GM12865 (cell line): Measurements from ENCODE around the gene FRMD5.

Source experiments
- DNase-seq: peaks from one replicate; pipeline ENCODE4 v3.0.0; 2010; ENCODE audit warnings: low read depth
- H3K4me3 ChIP-seq: 2 replicates; pipeline ENCODE4 v1.5.1; 2011; ENCODE audit warnings: mild to moderate bottlenecking, low read depth, low read length, control low read depth
- CTCF ChIP-seq: IDR thresholded peaks from 2 replicates; pipeline ENCODE4 v1.5.1; 2011; ENCODE audit warnings: low read length, control low read depth, low read depth, inconsistent platforms; ENCODE audit not compliant: insufficient read depth; ENCODE audit errors: missing control alignments

The FRMD5 gene

GRCh38 chr15:44101286-44101685 is 93.8 kb downstream of the FRMD5 start:
- no peak for DNase-seq
- no peak for TF ChIP-seq CTCF
- H3K4me3 ChIP-seq = no peak overlapping the region

DNA sequence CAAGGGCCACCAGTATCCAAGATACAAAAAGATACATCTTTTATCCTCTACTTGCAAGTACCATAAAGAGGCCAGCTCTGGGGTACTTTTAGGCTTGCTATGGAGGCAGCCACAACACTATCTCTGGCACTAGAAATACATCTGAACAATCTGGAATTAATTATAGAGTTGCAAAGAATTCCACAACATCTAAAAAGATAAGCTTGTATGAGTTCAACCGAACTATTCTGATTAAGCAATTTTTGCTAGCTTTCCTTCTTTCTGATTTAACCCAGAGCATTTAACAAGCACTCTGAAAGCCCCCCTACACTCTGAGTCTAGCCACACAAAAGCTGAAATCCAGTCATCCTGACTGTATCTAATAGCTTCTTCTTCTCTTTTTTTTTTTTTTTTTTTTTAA is 95.4 kb downstream of the FRMD5 start:
- DNase-seq = no peak
- TF ChIP-seq CTCF = no peak

GRCh38 chr15:44097552-44097951 is 97.5 kb downstream of the FRMD5 start:
- DNase-seq = no peak
- no peak overlapping the region for H3K4me3 ChIP-seq
- TF ChIP-seq CTCF = no peak

More for the DNA sequence above, 95.4 kb downstream of the FRMD5 start:
- no peak overlapping the region for H3K4me3 ChIP-seq

- no peak for DNase-seq
- no peak for TF ChIP-seq CTCF
Measured at GRCh38 chr15:44096596-44096995, 98.5 kb downstream of the FRMD5 start.

GRCh38 chr15:44094781-44095180 is 100.3 kb downstream of the FRMD5 start:
- H3K4me3 ChIP-seq = no peak overlapping the region
- no peak for DNase-seq
- no peak for TF ChIP-seq CTCF

More at GRCh38 chr15:44096596-44096995, 98.5 kb downstream of the FRMD5 start:
- H3K4me3 ChIP-seq = no peak overlapping the region

- H3K4me3 ChIP-seq = no peak overlapping the region
- TF ChIP-seq CTCF = no peak
- no peak for DNase-seq
Measured at GRCh38 chr15:44093836-44094235, 101.2 kb downstream of the FRMD5 start.

DNA sequence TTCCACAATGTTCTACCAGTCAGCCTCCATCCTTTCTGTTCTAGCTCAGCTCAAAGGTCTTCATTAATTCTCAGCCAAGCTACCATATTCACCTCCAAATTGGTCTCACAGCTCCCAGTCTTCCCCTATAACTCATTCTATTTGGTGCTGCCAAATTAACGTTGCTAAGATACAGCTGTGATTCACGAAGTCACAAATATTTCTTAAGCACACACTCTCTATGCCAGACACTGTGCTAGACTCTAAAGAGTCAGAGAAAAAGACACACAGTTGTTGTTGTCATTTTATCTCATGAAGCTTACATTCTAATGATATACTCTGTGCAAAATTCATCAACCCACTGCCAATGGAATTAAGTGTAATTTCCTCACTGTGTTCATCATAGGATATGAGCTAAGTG is 102.8 kb downstream of the FRMD5 start:
- no peak overlapping the region for H3K4me3 ChIP-seq
- no peak for DNase-seq
- no peak for TF ChIP-seq CTCF
